Measurements from ENCODE around the gene PLEKHA7.

GRCh38 chr11:16923987-16924386 is 90.2 kb downstream of the PLEKHA7 start:
- TF ChIP-seq CTCF (IDR thresholded peaks at IDR 0.05; ENCODE audit: low read depth, low read length) (no peak), POLR2A (IDR thresholded peaks at IDR 0.05; ENCODE audit: extremely low read depth, insufficient read length) (no peak)
